OCI-LY1 (cell line): ENCODE measurements around the gene DIAPH2.

Source experiments
- EZH2 ChIP-seq: fragments of 200-600 bp; sonication (generic), shearing (Covaris generic); IDR thresholded peaks from 2 replicates; pipeline ENCODE4 v1.8.0; 2017; ENCODE audit warnings: borderline replicate concordance, mixed run types, mild to moderate bottlenecking, antibody characterized with exemption, low read length, moderate library complexity, mixed read lengths
- TF ChIP-seq, protein P1 (sequence below): fragments of 200-600 bp; sonication (generic), shearing (Covaris generic); IDR thresholded peaks from 2 replicates; pipeline ENCODE4 v1.5.1; 2017; ENCODE audit warnings: mild to moderate bottlenecking, antibody characterized with exemption, low read length, moderate library complexity, mixed read lengths

DNA sequence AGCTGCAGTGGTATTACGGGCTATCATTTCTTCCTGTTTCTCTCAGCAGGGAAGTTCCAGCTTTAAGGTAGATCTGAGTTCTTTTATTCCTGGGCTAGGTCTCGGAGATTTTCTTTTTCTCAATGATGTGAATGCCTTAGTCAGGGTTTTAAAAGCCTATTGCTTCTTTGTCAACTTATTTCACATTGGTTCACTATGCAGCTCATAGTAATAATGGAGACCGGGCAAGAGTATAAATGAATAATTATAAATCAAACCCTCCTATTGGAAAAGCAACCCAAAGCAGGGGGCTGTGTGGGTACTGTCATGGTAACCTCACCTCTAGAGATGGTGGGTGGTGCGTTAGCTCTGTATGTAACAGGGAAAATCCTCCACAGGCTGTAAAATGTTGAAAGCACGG is 762.7 kb downstream of the DIAPH2 start:
- TF ChIP-seq, protein P1, sequence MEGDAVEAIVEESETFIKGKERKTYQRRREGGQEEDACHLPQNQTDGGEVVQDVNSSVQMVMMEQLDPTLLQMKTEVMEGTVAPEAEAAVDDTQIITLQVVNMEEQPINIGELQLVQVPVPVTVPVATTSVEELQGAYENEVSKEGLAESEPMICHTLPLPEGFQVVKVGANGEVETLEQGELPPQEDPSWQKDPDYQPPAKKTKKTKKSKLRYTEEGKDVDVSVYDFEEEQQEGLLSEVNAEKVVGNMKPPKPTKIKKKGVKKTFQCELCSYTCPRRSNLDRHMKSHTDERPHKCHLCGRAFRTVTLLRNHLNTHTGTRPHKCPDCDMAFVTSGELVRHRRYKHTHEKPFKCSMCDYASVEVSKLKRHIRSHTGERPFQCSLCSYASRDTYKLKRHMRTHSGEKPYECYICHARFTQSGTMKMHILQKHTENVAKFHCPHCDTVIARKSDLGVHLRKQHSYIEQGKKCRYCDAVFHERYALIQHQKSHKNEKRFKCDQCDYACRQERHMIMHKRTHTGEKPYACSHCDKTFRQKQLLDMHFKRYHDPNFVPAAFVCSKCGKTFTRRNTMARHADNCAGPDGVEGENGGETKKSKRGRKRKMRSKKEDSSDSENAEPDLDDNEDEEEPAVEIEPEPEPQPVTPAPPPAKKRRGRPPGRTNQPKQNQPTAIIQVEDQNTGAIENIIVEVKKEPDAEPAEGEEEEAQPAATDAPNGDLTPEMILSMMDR, result no peak
- TF ChIP-seq EZH2, result no peak
